HG02884 (cell line): Measurements from ENCODE around the gene ZNF606.

Experiments used
- ATAC-seq: cut with Tn5 transposase; IDR thresholded peaks from one replicate; pipeline ENCODE4 v1.9.1; 2021; ENCODE audit warnings: mild to moderate bottlenecking, moderate library complexity; ENCODE audit not compliant: unreplicated experiment

ZNF606 gene

GRCh38 chr19:57935731-57936130 is 66.9 kb downstream of the ZNF606 start:
- ATAC-seq = no peak

GRCh38 chr19:57934820-57935665 is 67.6 kb downstream of the ZNF606 start, which contains the start of gene ZNF418:
ZNF418 (minus strand) TSS chr19:57935402; CDS start chr19:57933822, 1,580 bp downstream.
- no peak for ATAC-seq

- no peak for ATAC-seq
Measured at GRCh38 chr19:57927587-57927986, 75.0 kb downstream of the ZNF606 start.
